Non-pigmented ciliary epithelial cell (primary cell): ENCODE data around the gene AMPH.
A peak's percentile ranks its signal among the peaks of the same experiment; 100 is the strongest.
"Not testable (repeated sequence)": the region's sequence is repeated elsewhere in the genome, so short reads cannot be mapped to it uniquely, and the experiment has no call there.

Experiments
- DNase-seq: peaks from one replicate; pipeline ENCODE4 v3.0.0-alpha.2; 2010; ENCODE audit warnings: low read depth

Gene AMPH

DNA sequence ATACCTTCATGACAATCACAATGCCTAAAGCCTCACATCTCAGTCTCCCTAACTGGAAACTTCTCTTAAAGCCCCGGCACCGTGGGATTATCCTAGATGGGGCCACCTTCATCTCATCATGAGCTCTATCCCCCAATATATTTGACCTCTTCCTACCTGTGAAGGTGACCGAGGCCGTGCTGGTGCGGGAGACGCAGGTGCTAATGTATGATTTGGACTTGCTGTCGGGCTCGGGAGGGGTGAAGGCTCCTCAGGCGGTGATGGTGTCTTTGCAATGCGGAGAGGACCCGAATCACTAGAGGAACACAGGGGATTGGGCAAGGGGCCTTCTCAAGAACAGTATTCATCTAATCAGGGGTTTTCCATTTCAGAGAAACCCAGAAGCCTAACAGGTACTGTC lies 168.4 kb downstream of the AMPH start:
- DNase-seq: no peak

DNA sequence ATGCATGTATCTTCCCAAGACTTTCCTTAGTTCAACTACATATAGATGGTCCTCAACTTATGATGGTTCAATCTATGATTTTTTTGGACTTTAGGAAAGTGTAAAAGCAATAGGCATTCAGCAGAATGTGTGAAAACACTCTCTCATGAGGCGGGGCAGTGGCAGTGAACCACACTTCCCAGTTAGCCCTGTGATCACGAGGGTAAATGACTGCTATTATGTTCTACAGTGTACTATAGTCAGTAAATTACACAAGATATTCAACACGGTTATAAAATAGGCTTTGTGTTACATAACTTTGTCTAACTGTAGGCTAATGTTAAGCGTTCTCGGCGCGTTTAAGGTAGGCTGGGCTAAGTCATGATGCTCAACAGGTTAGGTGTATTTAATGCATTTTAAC lies 169.3 kb downstream of the AMPH start:
- no peak for DNase-seq

DNA sequence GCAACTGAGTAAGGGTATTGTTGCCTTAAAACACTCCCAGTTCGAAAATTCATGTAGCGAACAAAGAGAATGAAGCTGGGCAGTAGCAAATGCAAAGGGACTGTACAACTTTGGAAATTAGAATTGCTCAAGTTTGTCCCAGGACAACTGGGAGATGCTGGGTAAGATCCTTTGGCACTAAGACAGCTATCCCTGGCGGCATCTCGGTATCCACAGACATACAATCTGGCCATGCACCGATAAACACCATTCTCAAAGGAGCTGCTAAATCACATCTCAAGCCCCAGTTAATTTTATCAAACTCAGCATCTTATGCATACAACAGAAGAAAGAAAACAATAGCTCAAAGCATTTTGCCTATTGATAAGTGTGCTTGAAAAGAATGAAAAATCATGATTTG lies 177.3 kb downstream of the AMPH start:
- DNase-seq: no peak

DNA sequence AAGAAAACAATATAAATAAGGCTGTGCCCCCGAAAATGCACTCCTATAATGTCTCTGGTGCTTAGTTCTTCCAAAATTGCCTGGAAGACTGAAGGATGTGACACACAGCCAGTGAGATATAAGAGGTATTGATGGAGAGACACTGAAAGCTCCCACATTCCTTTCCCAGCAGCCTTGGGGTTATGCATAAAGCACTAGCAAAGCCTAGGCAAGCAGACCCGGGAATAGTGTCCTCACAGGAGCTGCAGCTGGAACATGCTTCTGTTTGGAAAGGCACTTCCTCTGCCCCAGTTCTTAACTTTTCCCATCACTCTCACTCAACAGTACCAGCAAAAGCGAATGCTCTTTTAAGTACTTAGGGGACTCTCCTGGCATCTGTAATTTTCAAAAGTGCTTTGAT lies 178.0 kb downstream of the AMPH start:
- no peak for DNase-seq

DNA sequence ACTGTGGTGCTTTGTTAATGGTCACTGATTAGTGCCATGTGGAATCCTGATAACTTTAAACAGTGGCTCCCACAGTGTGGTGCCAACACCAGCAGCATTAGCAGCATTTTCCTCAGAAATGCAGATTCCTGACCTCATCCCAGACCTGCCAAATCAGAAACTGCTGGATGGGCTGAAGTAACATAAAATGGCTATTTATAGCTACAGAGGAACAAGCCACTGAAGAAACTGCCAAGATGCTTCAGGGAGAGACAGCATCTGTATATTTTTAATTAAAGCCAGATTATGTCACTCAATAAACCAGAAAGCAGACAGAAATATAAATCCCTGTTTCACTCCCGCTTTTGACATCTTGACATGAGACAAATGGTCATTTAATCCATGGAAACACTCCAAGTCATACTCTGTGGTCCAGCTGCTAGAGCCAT lies 178.5 kb downstream of the AMPH start:
- DNase-seq: no peak

DNA sequence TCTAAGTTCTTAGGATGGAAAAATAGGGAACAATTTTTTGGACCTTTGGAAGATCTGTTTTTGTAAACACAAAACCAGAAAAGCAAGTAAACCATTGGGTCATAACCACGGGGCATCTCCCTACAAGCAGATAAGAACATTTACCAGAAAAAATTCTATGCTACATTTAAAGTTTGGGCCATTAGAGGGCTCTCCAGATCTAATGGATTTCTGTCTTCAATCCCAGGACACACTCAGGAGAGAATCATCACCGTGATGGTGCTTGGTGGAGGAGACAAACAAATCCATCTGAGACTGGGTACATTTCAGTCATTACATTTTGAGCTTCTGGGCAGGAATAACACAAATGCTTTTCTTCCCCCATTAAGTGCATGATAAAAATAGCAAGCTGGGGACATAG lies 179.3 kb downstream of the AMPH start:
- DNase-seq: peak; percentile 8

DNA sequence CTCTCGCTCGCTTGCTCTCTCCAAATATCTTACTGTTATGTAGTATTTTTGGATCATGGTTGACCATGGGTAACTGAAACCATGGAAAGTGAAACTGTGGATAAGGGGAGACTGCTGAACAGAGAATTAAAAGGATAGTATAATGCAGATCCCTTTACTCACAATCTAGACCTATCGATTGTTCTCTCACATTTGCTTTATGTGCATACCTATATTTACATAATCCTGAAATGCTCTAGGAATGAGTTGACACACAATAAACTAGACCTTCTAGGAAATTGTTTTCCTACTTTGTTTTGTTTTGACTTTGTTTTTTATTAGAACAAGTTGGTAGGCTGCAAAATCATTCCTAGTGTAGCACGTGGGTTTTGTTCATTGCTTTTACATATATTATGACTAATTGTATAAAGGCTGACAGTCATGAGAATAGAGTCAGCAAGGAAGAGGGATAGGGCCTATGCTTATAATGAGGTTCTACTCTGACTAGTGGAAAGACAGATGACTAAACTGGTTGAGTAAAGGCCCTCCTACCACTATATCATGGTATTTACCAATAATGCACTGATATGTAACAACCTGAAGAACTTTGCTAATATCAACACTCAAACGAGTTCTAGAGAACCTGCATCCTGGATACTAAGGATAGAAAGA lies 182.5 kb downstream of the AMPH start:
- DNase-seq: no peak

DNA sequence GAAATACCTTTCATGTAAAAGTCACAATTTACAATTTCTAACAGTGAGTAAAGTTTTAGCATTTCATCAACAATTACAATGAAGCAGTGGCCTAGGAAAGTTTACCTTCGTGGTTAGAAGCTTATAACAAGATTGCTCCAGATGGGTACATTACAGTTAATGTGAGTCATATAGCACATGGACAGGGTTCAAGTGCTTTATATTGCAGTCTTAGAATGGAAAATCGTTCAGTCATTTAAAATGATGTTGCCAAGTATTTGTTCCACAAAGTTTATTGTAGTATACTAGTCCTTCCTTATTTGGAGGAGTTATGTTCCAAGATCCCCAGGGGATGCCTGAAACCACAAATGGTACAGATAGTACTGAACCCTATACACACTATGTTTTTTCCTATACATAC lies 183.1 kb downstream of the AMPH start:
- no peak for DNase-seq

DNA sequence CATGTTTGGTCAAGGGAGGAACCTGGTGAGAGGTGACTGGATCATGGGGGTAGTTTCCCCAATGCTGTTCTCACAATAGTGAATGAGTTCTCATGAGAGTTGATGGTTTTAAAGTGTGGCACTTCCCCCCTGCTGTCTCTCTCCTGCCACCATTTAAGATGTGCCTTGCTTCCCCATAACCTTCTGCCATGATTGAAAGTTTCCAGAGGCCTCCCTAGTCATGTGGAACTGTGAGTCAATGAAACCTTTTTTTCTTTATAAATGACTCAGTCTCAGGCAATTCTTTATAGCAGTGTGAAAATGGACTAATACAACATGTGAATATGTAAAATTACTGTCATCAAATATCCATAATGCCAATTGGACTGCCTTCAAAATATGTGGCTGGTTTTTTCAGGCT lies 192.2 kb downstream of the AMPH start:
- no peak for DNase-seq

DNA sequence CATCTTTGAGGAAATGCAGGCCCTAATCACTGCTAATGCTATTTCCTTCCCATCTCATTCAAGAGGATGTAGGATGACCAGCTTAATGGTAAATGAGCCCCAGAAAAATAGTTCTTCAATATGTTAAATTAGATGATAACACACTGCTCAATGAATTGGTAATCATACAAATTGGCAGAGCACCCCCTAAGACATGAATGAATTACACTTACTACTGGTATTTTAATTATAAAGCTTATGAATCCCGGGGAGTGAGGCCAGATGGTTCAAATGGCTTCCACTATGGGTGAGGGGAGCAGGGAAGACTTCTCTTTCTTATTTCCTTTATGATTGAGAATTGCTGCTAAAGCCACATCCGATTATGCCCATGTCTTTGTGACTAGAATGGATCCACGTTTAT lies 198.5 kb downstream of the AMPH start:
- no peak for DNase-seq

DNA sequence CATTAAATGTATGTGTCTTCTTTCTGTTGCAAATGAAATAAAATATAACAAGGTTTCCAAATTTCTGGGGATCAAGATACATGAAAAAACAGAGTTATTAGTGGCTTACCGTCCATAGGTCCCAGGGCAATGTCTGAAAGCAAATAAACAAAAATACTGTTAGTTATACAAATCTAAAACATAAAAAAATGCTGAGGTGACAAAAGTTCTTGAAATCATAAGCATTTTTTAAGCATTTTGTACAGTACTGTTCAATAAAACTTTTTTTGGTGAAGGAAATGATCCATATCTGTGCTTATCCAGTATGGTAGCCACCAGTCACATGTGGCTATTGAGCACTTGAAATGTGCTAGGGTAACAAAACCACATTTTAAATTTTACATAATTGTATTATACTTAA lies 199.1 kb downstream of the AMPH start:
- DNase-seq: no peak

DNA sequence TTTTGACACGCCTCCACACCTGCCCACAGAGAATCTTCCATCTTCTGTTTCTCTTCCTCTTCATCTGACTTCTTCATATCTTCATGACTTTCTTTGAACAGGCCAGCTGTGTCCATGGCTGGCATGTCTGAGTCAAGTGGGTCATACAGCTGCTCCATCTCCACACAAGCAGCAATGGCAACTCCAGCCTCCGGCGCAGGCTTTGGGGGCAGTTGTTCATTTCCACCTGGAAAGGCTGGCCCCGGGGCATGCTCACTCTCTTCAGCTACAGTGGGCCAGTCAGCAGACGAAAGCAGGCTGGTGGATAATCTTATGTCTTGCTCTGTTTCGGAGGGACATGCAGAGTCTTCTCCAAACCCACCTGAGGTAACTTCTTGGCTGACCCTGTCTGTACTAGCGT lies 202.1 kb downstream of the AMPH start:
- DNase-seq: no peak

DNA sequence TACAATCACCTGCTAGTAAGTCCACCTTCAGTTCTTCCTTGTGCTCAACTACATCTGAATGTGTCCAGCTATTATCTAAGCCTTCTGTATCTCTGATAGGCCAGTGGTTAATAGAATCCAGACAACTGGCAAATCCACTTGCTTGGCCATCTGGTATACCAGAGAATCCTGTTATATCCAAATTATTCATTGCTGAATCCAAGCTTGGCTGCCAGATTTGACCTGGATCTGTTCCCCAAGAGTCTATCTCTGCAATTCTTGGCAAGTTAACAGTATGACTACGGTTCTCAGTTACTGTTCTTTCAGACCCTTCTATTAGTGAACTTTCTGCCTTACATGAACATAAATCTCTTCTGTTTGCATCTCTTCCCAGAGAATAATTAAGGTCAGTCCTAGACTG lies 203.1 kb downstream of the AMPH start:
- no peak for DNase-seq

DNA sequence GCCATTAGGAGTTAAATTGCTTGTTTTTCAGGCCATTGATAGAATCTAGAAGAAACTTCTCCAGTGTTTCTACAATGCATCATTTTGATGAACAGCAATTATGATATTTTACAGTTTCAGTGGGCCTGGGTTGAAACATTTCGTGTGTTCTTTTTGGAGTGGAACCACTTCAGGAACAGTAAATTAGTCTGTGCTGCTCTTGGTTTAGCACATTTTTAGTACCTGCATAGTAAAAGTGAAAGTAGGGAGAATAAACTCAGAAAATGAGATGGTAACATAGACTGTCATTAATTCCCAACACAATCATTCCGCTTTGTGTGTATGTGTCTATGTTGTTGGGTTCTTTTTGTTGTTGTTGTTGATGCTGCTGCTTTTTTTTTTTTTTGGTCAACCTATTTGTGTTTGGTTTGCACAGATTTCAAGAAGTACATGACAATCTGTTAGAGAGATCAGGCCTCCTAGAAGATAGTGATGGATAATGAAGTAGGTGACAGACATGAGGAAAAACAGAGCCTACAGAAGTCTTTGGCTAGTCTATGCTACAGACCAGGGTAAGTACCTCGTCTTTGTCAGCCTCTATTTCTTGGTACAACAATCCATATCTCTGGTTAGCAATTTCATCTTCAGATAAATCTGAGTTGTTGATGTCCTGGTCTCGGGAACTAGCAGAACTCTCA lies 203.8 kb downstream of the AMPH start:
- no peak for DNase-seq

DNA sequence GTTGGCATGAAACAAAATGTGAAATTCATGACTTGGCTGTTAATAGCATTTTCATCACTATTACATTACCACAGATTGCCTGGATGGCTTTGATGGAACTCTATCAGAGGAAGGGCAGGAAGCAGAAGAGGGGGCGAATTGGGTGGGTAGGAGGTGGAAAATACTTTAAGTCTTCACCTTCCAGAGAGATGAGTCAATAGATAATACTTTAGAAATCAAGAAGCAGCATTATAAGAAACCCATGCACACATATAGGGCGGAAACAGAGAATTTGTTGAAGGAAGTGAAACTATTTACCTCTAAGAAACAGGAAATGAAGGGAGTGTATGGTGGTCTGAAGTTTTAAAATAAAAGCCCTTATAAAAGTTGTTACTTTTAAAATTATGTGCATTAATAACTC lies 205.7 kb downstream of the AMPH start:
- no peak for DNase-seq

DNA sequence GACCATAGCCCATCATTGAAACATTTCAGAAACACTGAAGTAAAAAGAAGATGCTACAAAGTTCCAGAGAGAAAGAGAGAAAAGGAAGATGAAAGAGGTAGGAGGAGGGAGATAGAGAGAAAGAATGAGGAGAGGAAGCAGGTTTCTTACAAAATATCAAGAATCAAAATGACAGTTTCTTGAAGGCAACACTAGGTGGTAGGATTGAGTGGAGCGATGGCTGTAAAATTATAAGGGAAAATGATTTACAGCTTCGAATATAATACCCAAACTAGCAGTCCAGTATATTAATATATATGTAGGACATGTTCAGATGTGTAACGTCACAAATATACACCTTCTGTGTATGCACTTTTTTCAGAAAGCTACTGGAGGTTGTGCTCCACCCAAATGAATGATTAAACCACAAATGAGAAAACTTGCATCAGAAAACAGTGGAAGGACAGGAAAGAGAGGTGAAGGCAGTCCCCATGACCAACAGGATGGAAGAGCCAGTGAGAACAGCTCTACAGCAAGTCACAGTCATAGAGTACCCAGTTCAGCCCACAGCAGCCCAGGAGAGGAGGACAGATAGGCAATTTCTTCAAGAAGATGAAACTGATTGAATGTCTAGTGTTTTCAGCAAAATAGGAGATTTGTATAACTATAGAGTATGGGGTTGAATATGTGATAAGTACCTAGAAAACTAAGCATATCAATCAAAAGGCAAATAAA lies 206.3 kb downstream of the AMPH start:
- DNase-seq: no peak

DNA sequence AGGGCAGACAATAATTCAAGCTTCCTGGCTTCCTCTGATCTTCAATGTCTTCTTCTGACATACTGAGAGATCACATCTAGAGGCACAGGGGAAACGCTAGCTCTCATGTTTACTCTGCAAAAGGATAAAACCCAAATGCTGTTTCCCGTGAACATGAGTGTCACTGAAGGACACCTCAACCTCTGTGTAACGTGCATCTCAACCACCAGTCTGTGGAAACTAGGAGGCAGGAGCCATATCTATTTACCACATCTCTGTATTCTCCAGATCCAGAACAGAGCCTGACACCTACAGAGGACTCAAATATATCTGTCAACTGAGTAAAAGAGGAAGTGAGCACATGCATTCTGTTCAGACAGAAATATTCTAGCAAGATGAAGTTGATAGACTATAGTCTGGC lies 217.4 kb downstream of the AMPH start:
- no peak for DNase-seq

DNA sequence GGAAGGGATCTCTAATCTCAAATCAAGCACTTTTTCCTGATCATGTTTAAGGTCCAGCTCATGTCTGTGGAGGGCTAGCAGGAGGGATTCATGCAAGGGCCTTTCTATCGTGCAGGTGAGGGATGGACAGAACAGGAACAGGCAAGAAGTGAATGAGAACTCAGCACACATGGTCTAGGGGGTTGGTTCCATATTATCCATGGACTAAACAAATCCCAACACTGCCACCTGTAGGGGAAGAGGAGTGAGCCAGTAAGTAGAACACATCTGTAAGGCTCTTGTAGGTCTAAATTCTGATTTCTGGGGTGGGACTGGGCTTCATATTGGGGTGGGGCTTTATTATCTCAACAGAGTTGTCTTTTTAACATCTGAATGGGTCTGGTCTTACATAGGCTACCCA lies 219.8 kb downstream of the AMPH start:
- no peak for DNase-seq

DNA sequence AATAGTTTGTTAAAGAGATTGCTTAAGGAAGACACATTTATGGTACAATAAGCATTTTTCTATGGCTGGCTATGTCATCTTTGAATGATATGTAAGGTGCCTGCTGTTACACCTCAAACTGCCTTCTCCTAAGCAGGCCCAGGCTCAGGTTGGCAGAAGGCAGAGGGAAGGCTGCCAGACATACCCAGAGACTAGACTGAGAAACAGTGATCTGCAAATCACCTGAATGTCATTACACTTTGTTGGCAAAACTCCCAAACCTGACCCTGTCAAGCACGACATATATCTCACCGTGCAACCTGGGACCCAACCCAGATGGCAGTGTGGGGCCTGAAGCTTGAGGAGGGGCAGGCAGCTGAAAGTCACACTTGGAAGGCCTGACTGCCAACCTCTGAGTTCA lies 221.1 kb downstream of the AMPH start:
- DNase-seq: no peak

DNA sequence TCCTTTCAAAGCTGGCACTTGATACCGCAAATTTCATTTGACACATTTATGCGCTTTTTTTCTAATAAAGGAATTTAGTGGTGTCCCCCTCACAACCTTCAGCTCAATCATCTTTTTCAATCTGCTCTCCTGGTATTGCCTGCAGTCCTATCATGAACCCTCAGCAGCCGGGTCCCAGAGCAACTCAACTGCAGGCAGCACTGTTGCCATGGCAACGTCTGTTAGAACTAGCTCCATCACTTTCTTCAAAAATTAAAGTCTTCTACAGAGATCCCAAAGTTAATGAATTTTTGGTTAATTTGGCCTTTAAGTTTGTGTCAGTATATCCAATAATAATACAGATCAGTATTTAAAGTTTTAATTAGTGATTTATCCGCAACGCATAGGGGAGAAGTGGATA lies 221.6 kb downstream of the AMPH start:
- DNase-seq: no peak

DNA sequence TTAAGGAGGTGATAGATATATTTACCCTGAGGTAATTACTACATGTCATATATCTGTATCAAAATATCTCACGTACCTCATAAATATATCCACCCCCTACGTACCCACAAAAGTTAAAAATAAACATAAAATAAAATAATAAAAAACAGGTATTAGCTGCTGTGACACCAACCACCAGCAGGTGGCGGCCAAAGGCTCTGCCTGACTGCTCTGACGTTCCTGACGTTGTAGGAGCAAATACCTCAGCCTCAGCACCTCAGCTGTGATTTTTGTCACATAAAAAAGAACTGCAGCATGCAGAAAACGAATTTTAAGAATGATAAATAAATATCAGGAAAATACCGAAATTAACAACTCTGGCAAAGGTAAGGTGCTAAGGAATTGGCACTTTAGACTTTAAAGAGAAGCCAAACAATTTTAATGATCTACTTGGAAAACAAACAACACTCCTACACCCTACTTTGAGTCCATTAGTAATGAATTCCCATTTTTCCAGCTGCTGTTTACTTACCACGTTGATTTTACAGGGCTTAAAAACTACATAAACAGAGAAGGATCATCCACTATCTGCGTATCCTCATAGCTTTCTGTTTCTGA lies 232.3 kb downstream of the AMPH start:
- DNase-seq: no peak

DNA sequence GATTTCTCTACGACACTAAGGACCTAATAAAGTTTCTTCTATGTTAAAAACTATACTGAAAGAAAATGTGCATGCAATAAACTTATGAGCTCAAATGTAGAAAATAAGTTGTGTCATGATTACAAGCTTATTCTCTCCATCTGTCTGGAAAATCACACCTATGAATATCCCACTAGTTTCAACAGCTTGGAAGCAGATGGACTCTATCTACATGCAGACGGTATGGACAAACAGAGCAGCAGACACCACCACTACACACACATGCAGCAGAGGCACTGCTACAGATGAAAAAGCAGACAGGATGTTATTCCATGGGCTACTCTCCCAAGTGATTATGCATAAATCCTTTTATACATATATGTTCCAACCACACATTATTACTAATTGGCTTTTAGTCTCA lies 234.3 kb downstream of the AMPH start:
- DNase-seq: no peak

DNA sequence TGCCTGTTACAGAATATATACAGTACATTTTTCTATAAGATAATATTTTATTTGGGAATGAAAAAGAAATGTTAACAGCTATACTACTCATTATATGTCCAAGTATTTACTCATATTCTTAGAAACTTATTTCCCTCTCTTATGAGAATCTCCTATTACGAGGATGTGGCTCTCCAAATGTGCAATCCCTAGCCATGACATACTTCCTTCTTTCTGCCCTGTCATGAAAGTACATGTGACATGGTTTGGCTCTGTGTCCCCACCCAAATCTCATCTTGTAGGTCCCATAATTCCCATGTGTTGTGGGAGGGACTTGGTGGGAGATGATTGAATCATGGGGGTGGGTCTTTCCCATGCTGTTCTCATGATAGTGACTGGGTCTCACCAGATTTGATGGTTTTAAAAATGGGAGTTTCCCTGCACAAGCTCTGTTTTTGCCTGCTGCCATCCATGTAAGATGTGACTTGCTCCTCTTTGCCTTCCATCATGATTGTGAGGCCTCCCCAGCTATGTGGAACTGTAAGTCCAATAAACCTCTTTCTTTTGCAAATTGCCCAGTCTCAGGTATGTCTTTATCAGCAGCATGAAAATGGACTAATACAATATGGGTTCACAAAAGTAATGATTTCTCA lies 235.1 kb downstream of the AMPH start:
- DNase-seq: not testable (repeated sequence)
